HepG2 (cell line): Measurements from ENCODE around the gene FUCA1. TPM values are rescaled to one million over a fixed set of nuclear protein-coding genes. Genes with fewer than 3 reads are reported as not detected.

Experiments used
- KDM2A ChIP-seq: sonication (generic); formaldehyde crosslinking; IDR thresholded peaks from 2 replicates; pipeline ENCODE4 v1.4.0; 2020; ENCODE audit warnings: low read depth, missing genetic modification reagents, borderline replicate concordance
- KLF16 ChIP-seq, 2 experiments: sonication (generic) in 1 of 2; formaldehyde crosslinking in 1 of 2; IDR thresholded peaks; 2 replicates each; pipeline versions ENCODE4 v1.6.1 to v1.8.0; 2016 to 2023; ENCODE audit warnings: missing genetic modification reagents in 2 of 2, missing compliant biosample characterization in 1 of 2
- MYC ChIP-seq: sonication (generic); formaldehyde crosslinking; IDR thresholded peaks from 2 replicates; pipeline ENCODE4 v1.9.0; 2021; ENCODE audit warnings: missing genetic modification reagents, borderline replicate concordance
- NCOR1 ChIP-seq: fragments of 200-600 bp; sonication (generic); IDR thresholded peaks from 2 replicates; pipeline ENCODE4 v1.7.0; 2017; ENCODE audit warnings: antibody characterized with exemption, low read length, borderline replicate concordance
- NPAS2 ChIP-seq: sonication (generic); formaldehyde crosslinking; IDR thresholded peaks from 2 replicates; pipeline ENCODE4 v1.8.0; 2022; ENCODE audit warnings: mild to moderate bottlenecking, missing genetic modification reagents, borderline replicate concordance
- NR2F6 ChIP-seq, 2 experiments: IDR thresholded peaks; 2 replicates each; pipeline ENCODE4 v1.6.1; 2016; ENCODE audit warnings: antibody characterized with exemption in 1 of 2, mild to moderate bottlenecking in 1 of 2
- POLR2A ChIP-seq, 2 experiments: IDR thresholded peaks; 2 replicates each; pipeline ENCODE4 v1.6.1; 2011; ENCODE audit warnings: low read depth in 2 of 2, low read length in 2 of 2, mild to moderate bottlenecking in 1 of 2, moderate library complexity in 1 of 2; ENCODE audit not compliant: insufficient read depth in 1 of 2
- STAT5B ChIP-seq: sonication (generic); formaldehyde crosslinking; IDR thresholded peaks from 2 replicates; pipeline ENCODE4 v1.4.0; 2020; ENCODE audit warnings: missing genetic modification reagents
- U2AF1 ChIP-seq: fragments of 200-400 bp; formaldehyde crosslinking; optimal IDR thresholded peaks from 2 replicates; pipeline ENCODE3; 2017; ENCODE audit warnings: mild to moderate bottlenecking, low read depth, low read length
- ZBTB7B ChIP-seq: sonication (generic); formaldehyde crosslinking; IDR thresholded peaks from 2 replicates; pipeline ENCODE4 v1.4.0; 2020; ENCODE audit warnings: missing genetic modification reagents
- ZMAT3 ChIP-seq: sonication (generic); formaldehyde crosslinking; conservative IDR thresholded peaks from 2 replicates; pipeline ENCODE4 v1.7.0; 2021; ENCODE audit warnings: missing genetic modification reagents
- ZNF180 ChIP-seq: sonication (generic); formaldehyde crosslinking; IDR thresholded peaks from 2 replicates; pipeline ENCODE4 v1.4.0; 2020; ENCODE audit warnings: low read depth, missing genetic modification reagents, borderline replicate concordance
- ZNF430 ChIP-seq: sonication (generic); formaldehyde crosslinking; IDR thresholded peaks from 2 replicates; pipeline ENCODE4 v1.9.0; 2021; ENCODE audit warnings: mild to moderate bottlenecking, missing genetic modification reagents
- polyA plus RNA-seq, 8 experiments: library from polyadenylated mRNA; depleted of rRNA in 3 of 8; stranded (reverse) in 7 of 8; unstranded in 1 of 8; fragments of >200 nt; fragmentation: Illumina TruSeq in 4 of 8; extraction: Trizol in 4 of 8; gene quantifications; 2 replicates each; pipeline versions ENCODE4 v1.2.1 to v1.2.3, GENCODE V29; 2011 to 2016; ENCODE audit warnings: low read depth in 4 of 8, missing spikeins in 1 of 8, mixed read lengths in 1 of 8; ENCODE audit not compliant: insufficient read depth in 1 of 8
- total RNA-seq, 5 experiments: library from RNA; depleted of rRNA; stranded (reverse); fragments of >200 nt; fragmentation: Illumina TruSeq; extraction: Trizol; gene quantifications; 2 replicates each; pipeline ENCODE4 v1.2.3, GENCODE V29; 2016; ENCODE audit warnings: low read depth in 1 of 5
- TF ChIP-seq, protein P1 (sequence below): fragments of 450-650 bp; IDR thresholded peaks from 2 replicates; pipeline ENCODE4 v1.6.1; 2017
- TF ChIP-seq, protein P2 (sequence below): fragments of 450-650 bp; IDR thresholded peaks from 2 replicates; pipeline ENCODE4 v1.6.1; 2017; ENCODE audit warnings: mild to moderate bottlenecking
- TF ChIP-seq, protein P3 (sequence below): sonication (generic); formaldehyde crosslinking; IDR thresholded peaks from 2 replicates; pipeline ENCODE4 v1.4.0; 2020; ENCODE audit warnings: low read depth, missing genetic modification reagents
- TF ChIP-seq, protein P4 (sequence below): sonication (generic); formaldehyde crosslinking; IDR thresholded peaks from 2 replicates; pipeline ENCODE4 v1.4.0; 2020; ENCODE audit warnings: missing genetic modification reagents, borderline replicate concordance
- TF ChIP-seq, protein P5 (sequence below): sonication (generic); formaldehyde crosslinking; IDR thresholded peaks from 2 replicates; pipeline ENCODE4 v1.8.0; 2022; ENCODE audit warnings: missing genetic modification reagents, low read depth, mild to moderate bottlenecking, borderline replicate concordance

The FUCA1 gene
- total and polyA plus RNA-seq, 2 of the 13 experiments (the other 11 are each of a cell fraction or from before 2014, with no cell fraction given): 32.7 to 33.6 TPM

DNA sequence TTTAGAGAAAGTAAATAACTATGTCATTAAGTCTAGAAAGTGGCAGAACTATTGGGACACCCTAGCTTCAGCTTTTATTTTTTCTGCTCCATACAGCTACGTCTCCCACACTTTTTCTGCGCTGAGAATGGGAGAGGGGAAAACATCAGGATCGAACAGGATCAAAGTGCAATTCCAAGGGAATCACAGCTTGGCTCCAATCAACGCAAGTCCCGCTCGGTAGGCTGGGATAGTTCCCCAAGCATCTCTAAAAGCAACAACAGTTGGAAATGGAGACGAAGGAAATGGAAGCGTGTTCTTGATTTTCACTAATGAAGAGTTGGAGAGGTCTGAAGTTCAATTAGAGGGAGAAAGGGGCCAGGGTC, 43.4 kb downstream of the FUCA1 start (continued):
- TF ChIP-seq MYC (CRISPR knock-in tag) (no peak), U2AF1 (no peak), STAT5B (no peak), ZNF430 (CRISPR knock-in tag) (no peak), KDM2A (CRISPR knock-in tag) (no peak), POLR2A (IDR thresholded peaks at IDR 0.05; ENCODE audit: insufficient read depth in 1 of 2, low read depth in 2 of 2, low read length in 2 of 2) (0 out of 4 replicates have a peak, but pooled peaks of 1 of the 2 experiments have one; percentile 52), KLF16 (CRISPR knock-in tag; IDR thresholded peaks at IDR 0.05) (no peak; a peak in 1 of 4 replicates), ZBTB7B (no peak), ZMAT3 (no peak), NCOR1 (peak; percentile 32; the same call in 1 of the 2 replicates), NPAS2 (CRISPR knock-in tag) (0 out of 2 replicates have a peak, but pooled peaks have one; percentile 41), NR2F6 (IDR thresholded peaks at IDR 0.05) (no peak), NR2F6 (CRISPR knock-in tag; IDR thresholded peaks at IDR 0.05) (no peak), ZNF180 (CRISPR knock-in tag) (no peak)
- TF ChIP-seq, protein P1, sequence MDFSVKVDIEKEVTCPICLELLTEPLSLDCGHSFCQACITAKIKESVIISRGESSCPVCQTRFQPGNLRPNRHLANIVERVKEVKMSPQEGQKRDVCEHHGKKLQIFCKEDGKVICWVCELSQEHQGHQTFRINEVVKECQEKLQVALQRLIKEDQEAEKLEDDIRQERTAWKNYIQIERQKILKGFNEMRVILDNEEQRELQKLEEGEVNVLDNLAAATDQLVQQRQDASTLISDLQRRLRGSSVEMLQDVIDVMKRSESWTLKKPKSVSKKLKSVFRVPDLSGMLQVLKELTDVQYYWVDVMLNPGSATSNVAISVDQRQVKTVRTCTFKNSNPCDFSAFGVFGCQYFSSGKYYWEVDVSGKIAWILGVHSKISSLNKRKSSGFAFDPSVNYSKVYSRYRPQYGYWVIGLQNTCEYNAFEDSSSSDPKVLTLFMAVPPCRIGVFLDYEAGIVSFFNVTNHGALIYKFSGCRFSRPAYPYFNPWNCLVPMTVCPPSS: no peak
- TF ChIP-seq, protein P2, sequence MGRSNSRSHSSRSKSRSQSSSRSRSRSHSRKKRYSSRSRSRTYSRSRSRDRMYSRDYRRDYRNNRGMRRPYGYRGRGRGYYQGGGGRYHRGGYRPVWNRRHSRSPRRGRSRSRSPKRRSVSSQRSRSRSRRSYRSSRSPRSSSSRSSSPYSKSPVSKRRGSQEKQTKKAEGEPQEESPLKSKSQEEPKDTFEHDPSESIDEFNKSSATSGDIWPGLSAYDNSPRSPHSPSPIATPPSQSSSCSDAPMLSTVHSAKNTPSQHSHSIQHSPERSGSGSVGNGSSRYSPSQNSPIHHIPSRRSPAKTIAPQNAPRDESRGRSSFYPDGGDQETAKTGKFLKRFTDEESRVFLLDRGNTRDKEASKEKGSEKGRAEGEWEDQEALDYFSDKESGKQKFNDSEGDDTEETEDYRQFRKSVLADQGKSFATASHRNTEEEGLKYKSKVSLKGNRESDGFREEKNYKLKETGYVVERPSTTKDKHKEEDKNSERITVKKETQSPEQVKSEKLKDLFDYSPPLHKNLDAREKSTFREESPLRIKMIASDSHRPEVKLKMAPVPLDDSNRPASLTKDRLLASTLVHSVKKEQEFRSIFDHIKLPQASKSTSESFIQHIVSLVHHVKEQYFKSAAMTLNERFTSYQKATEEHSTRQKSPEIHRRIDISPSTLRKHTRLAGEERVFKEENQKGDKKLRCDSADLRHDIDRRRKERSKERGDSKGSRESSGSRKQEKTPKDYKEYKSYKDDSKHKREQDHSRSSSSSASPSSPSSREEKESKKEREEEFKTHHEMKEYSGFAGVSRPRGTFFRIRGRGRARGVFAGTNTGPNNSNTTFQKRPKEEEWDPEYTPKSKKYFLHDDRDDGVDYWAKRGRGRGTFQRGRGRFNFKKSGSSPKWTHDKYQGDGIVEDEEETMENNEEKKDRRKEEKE: no peak
- TF ChIP-seq, protein P3, sequence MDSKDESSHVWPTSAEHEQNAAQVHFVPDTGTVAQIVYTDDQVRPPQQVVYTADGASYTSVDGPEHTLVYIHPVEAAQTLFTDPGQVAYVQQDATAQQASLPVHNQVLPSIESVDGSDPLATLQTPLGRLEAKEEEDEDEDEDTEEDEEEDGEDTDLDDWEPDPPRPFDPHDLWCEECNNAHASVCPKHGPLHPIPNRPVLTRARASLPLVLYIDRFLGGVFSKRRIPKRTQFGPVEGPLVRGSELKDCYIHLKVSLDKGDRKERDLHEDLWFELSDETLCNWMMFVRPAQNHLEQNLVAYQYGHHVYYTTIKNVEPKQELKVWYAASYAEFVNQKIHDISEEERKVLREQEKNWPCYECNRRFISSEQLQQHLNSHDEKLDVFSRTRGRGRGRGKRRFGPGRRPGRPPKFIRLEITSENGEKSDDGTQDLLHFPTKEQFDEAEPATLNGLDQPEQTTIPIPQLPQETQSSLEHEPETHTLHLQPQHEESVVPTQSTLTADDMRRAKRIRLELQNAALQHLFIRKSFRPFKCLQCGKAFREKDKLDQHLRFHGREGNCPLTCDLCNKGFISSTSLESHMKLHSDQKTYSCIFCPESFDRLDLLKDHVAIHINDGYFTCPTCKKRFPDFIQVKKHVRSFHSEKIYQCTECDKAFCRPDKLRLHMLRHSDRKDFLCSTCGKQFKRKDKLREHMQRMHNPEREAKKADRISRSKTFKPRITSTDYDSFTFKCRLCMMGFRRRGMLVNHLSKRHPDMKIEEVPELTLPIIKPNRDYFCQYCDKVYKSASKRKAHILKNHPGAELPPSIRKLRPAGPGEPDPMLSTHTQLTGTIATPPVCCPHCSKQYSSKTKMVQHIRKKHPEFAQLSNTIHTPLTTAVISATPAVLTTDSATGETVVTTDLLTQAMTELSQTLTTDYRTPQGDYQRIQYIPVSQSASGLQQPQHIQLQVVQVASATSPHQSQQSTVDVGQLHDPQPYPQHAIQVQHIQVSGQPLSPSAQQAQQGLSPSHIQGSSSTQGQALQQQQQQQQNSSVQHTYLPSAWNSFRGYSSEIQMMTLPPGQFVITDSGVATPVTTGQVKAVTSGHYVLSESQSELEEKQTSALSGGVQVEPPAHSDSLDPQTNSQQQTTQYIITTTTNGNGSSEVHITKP (CRISPR knock-in tag): no peak
- TF ChIP-seq, protein P4, sequence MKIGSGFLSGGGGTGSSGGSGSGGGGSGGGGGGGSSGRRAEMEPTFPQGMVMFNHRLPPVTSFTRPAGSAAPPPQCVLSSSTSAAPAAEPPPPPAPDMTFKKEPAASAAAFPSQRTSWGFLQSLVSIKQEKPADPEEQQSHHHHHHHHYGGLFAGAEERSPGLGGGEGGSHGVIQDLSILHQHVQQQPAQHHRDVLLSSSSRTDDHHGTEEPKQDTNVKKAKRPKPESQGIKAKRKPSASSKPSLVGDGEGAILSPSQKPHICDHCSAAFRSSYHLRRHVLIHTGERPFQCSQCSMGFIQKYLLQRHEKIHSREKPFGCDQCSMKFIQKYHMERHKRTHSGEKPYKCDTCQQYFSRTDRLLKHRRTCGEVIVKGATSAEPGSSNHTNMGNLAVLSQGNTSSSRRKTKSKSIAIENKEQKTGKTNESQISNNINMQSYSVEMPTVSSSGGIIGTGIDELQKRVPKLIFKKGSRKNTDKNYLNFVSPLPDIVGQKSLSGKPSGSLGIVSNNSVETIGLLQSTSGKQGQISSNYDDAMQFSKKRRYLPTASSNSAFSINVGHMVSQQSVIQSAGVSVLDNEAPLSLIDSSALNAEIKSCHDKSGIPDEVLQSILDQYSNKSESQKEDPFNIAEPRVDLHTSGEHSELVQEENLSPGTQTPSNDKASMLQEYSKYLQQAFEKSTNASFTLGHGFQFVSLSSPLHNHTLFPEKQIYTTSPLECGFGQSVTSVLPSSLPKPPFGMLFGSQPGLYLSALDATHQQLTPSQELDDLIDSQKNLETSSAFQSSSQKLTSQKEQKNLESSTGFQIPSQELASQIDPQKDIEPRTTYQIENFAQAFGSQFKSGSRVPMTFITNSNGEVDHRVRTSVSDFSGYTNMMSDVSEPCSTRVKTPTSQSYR: no peak
- TF ChIP-seq, protein P5, sequence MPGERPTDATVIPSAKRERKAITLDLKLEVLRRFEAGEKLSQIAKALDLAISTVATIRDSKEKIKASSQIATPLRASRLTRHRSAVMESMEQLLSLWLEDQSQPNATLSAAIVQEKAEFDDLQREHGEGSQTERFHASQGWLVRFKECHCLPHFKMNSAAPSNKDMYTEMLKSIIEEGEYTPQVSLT (CRISPR knock-in tag): no peak
